Frontal cortex (tissue), 4 donors: Measurements from ENCODE around the gene NCR1. TPM values are rescaled to one million over a fixed set of nuclear protein-coding genes. Genes with fewer than 3 reads are reported as not detected.
"Not testable (repeated sequence)": the region's sequence is repeated elsewhere in the genome, so short reads cannot be mapped to it uniquely, and the experiment has no call there.

Experiments
- DNase-seq, 2 donors: peaks; one replicate each; pipeline ENCODE4 v3.0.0; 2012; ENCODE audit warnings: low spot score in 2 of 2
- FAIRE-seq: peaks from 2 replicates; lab custom pipeline; 2012; peaks lifted over from hg19 to GRCh38; lab: Jason Lieb, UNC
- total RNA-seq: library from RNA; depleted of rRNA; stranded (reverse); fragments of >200 nt; gene quantifications from one replicate; pipeline ENCODE4 v1.2.3, GENCODE V29; 2014
- donor health status: control.
- donor health status: control.
- donor health status: control.

The NCR1 gene
- total RNA-seq, 1 donor from 2014 or later, result not detected

- not testable (repeated sequence) for DNase-seq, FAIRE-seq
These were observed 1.7 kb upstream of the NCR1 start for GRCh38 chr19:54904261-54904660.

- FAIRE-seq (no peak), DNase-seq (no peak)
These were observed 536 bp upstream of the NCR1 start for GRCh38 chr19:54905421-54905802.

- no peak for FAIRE-seq
- no peak for DNase-seq
These were observed 871 bp downstream of the NCR1 start for GRCh38 chr19:54906819-54907218.

- DNase-seq, FAIRE-seq: not testable (repeated sequence)
These were observed 2.0 kb downstream of the NCR1 start for GRCh38 chr19:54907899-54908298.

GRCh38 chr19:54916822-54917221 is 10.9 kb downstream of the NCR1 start:
- FAIRE-seq, result no peak
- no peak for DNase-seq

GRCh38 chr19:54918499-54918898 is 12.6 kb downstream of the NCR1 start:
- FAIRE-seq, result no peak
- no peak for DNase-seq

- not testable (repeated sequence) for FAIRE-seq, DNase-seq
These were observed 14.0 kb downstream of the NCR1 start for GRCh38 chr19:54919646-54920563.

- no peak for DNase-seq
- no peak for FAIRE-seq
These were observed 15.1 kb downstream of the NCR1 start for GRCh38 chr19:54921082-54921481.

GRCh38 chr19:54923276-54923675 is 17.3 kb downstream of the NCR1 start:
- no peak for DNase-seq
- no peak for FAIRE-seq

GRCh38 chr19:54928299-54928698 is 22.4 kb downstream of the NCR1 start:
- no peak for FAIRE-seq

GRCh38 chr19:54937926-54938325 is 32.0 kb downstream of the NCR1 start:
- DNase-seq (no peak), FAIRE-seq (no peak)

More at GRCh38 chr19:54928299-54928698, 22.4 kb downstream of the NCR1 start:
- no peak for DNase-seq

- no peak for DNase-seq
- FAIRE-seq, result no peak
These were observed 33.0 kb downstream of the NCR1 start for GRCh38 chr19:54938906-54939305.

- not testable (repeated sequence) for FAIRE-seq, DNase-seq
These were observed 33.6 kb downstream of the NCR1 start for GRCh38 chr19:54939538-54939937.

GRCh38 chr19:54943772-54944361 is 37.9 kb downstream of the NCR1 start:
- not testable (repeated sequence) for FAIRE-seq, DNase-seq

GRCh38 chr19:54947381-54947780 is 41.4 kb downstream of the NCR1 start, which contains the start of gene NLRP7:
NLRP7 (minus strand) TSS chr19:54947530.
- no peak for FAIRE-seq
- no peak for DNase-seq

GRCh38 chr19:54949412-54949811 is 43.5 kb downstream of the NCR1 start:
- DNase-seq (no peak), FAIRE-seq (no peak)

GRCh38 chr19:54950580-54950979 is 44.6 kb downstream of the NCR1 start:
- FAIRE-seq, DNase-seq: not testable (repeated sequence)

GRCh38 chr19:54952591-54953344 is 46.8 kb downstream of the NCR1 start:
- no peak for FAIRE-seq
- no peak for DNase-seq

GRCh38 chr19:54953345-54953713 is 47.4 kb downstream of the NCR1 start:
- not testable (repeated sequence) for DNase-seq, FAIRE-seq

GRCh38 chr19:54955376-54955775 is 49.4 kb downstream of the NCR1 start:
- FAIRE-seq (no peak), DNase-seq (no peak)
